Mammary epithelial cell (primary cell): ENCODE results near the gene TCAIM.

Source experiments
- CTCF ChIP-seq, 2 donors: IDR thresholded peaks in 1 of 2; conservative IDR thresholded peaks in 1 of 2; 2 replicates each; pipeline ENCODE4 v1.5.1; 2011 to 2012; ENCODE audit warnings: inconsistent platforms in 2 of 2, low read length in 2 of 2, mild to moderate bottlenecking in 2 of 2, control low read depth in 1 of 2, low read depth in 1 of 2; ENCODE audit not compliant: insufficient read depth in 1 of 2; ENCODE audit errors: extremely low read depth in 1 of 2
- EZH2 ChIP-seq: IDR thresholded peaks from 2 replicates; pipeline ENCODE4 v1.6.1; 2012; ENCODE audit warnings: low read length, inconsistent platforms, borderline replicate concordance

GRCh38 chr3:44375450-44375849, 36.9 kb downstream of the TCAIM start:
- TF ChIP-seq CTCF (conservative IDR thresholded peaks at IDR 0.05 in 1 of 2, IDR thresholded peaks at IDR 0.05 in 1 of 2; ENCODE audit: extremely low read depth in 1 of 2, insufficient read depth in 1 of 2, low read depth in 1 of 2, low read length in 2 of 2) (no peak), EZH2 (no peak)
